Measurements from ENCODE around the gene GALNTL6. TPM values are rescaled to one million over a fixed set of nuclear protein-coding genes. Genes with fewer than 3 reads are reported as not detected.

GALNTL6 gene
- total and polyA plus RNA-seq, 2 experiments from 2014 or later: 0.38 to 0.40 TPM

GRCh38 chr4:172850838-172851237 lies 1037.6 kb downstream of the GALNTL6 start:
- Histone ChIP-seq H3K4me2 (no peak overlapping the region), H3K27me3 (ENCODE audit: insufficient read depth) (no peaks in the 10 kb centered on the region), H3K36me3 (ENCODE audit: insufficient read depth) (no peaks in the 10 kb centered on the region), H2AFZ (no peak overlapping the region), H3K4me1 (ENCODE audit: insufficient read depth) (no peaks in the 10 kb centered on the region), H3K79me2 (replicated peaks; ENCODE audit: insufficient read depth) (no peaks in the 10 kb centered on the region), H3K9me2 (ENCODE audit: insufficient read depth) (no peaks in the 10 kb centered on the region), H3K27ac (ENCODE audit: low read depth) (no peak overlapping the region), H3K4me3 (no peak overlapping the region), H3F3A (replicated peaks; ENCODE audit: low read depth) (no peaks in the 10 kb centered on the region), H4K20me1 (replicated peaks; ENCODE audit: insufficient read depth) (no peaks in the 10 kb centered on the region)
- H3K4me1 Mint-ChIP-seq: no peaks in the 10 kb centered on the region
- no peaks in the 10 kb centered on the region for H3K9me3 Mint-ChIP-seq
- TF ChIP-seq EZH2phosphoT487 (IDR thresholded peaks at IDR 0.05; ENCODE audit: unreplicated experiment): no peak
- no peak for TF ChIP-seq STAT1 (IDR thresholded peaks at IDR 0.05; ENCODE audit: unreplicated experiment)
- TF ChIP-seq NANOG (IDR thresholded peaks at IDR 0.05; ENCODE audit: borderline replicate concordance): no peak
- TF ChIP-seq ZNF331 (CRISPR knock-in tag; IDR thresholded peaks at IDR 0.05; ENCODE audit: low read depth): no peak
- no peak for TF ChIP-seq REST (IDR thresholded peaks at IDR 0.05; ENCODE audit: unreplicated experiment)
- TF ChIP-seq, protein P1, sequence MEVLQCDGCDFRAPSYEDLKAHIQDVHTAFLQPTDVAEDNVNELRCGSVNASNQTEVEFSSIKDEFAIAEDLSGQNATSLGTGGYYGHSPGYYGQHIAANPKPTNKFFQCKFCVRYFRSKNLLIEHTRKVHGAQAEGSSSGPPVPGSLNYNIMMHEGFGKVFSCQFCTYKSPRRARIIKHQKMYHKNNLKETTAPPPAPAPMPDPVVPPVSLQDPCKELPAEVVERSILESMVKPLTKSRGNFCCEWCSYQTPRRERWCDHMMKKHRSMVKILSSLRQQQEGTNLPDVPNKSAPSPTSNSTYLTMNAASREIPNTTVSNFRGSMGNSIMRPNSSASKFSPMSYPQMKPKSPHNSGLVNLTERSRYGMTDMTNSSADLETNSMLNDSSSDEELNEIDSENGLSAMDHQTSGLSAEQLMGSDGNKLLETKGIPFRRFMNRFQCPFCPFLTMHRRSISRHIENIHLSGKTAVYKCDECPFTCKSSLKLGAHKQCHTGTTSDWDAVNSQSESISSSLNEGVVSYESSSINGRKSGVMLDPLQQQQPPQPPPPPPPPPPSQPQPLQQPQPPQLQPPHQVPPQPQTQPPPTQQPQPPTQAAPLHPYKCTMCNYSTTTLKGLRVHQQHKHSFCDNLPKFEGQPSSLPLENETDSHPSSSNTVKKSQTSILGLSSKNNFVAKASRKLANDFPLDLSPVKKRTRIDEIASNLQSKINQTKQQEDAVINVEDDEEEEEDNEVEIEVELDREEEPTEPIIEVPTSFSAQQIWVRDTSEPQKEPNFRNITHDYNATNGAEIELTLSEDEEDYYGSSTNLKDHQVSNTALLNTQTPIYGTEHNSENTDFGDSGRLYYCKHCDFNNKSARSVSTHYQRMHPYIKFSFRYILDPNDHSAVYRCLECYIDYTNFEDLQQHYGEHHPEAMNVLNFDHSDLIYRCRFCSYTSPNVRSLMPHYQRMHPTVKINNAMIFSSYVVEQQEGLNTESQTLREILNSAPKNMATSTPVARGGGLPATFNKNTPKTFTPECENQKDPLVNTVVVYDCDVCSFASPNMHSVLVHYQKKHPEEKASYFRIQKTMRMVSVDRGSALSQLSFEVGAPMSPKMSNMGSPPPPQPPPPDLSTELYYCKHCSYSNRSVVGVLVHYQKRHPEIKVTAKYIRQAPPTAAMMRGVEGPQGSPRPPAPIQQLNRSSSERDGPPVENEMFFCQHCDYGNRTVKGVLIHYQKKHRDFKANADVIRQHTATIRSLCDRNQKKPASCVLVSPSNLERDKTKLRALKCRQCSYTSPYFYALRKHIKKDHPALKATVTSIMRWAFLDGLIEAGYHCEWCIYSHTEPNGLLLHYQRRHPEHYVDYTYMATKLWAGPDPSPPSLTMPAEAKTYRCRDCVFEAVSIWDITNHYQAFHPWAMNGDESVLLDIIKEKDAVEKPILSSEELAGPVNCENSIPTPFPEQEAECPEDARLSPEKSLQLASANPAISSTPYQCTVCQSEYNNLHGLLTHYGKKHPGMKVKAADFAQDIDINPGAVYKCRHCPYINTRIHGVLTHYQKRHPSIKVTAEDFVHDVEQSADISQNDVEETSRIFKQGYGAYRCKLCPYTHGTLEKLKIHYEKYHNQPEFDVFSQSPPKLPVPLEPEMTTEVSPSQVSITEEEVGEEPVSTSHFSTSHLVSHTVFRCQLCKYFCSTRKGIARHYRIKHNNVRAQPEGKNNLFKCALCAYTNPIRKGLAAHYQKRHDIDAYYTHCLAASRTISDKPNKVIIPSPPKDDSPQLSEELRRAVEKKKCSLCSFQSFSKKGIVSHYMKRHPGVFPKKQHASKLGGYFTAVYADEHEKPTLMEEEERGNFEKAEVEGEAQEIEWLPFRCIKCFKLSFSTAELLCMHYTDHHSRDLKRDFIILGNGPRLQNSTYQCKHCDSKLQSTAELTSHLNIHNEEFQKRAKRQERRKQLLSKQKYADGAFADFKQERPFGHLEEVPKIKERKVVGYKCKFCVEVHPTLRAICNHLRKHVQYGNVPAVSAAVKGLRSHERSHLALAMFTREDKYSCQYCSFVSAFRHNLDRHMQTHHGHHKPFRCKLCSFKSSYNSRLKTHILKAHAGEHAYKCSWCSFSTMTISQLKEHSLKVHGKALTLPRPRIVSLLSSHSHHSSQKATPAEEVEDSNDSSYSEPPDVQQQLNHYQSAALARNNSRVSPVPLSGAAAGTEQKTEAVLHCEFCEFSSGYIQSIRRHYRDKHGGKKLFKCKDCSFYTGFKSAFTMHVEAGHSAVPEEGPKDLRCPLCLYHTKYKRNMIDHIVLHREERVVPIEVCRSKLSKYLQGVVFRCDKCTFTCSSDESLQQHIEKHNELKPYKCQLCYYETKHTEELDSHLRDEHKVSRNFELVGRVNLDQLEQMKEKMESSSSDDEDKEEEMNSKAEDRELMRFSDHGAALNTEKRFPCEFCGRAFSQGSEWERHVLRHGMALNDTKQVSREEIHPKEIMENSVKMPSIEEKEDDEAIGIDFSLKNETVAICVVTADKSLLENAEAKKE (CRISPR knock-in tag; IDR thresholded peaks at IDR 0.05): no peak
- no peak for TF ChIP-seq POLR2AphosphoS5 (IDR thresholded peaks at IDR 0.05; ENCODE audit: low read depth)
- TF ChIP-seq EZH2 (IDR thresholded peaks at IDR 0.05; ENCODE audit: low read depth, unreplicated experiment): no peak
- no peak for TF ChIP-seq ETS1 (IDR thresholded peaks at IDR 0.05)
- TF ChIP-seq ZNF114 (CRISPR knock-in tag; IDR thresholded peaks at IDR 0.05): no peak
- TF ChIP-seq CREB1 (CRISPR knock-in tag; IDR thresholded peaks at IDR 0.05; ENCODE audit: low read depth): no peak
- no peak for TF ChIP-seq JUNB (IDR thresholded peaks at IDR 0.05; ENCODE audit: unreplicated experiment)
- no peak for TF ChIP-seq CTCF (conservative IDR thresholded peaks at IDR 0.05; ENCODE audit: low read depth in 2 of 2)
- no peak overlapping the region for H3K4me3 Mint-ChIP-seq
- no peaks in the 10 kb centered on the region for H3K36me3 Mint-ChIP-seq (ENCODE audit: low read depth)
- DNase-seq (ENCODE audit: low spot score) (no peak), ATAC-seq (no peak)
- peaks cover 3% of the 10 kb centered on the region for H3K27me3 Mint-ChIP-seq (ENCODE audit: insufficient read depth, low read depth, poor library complexity)
- no peak overlapping the region for H3K27ac Mint-ChIP-seq
